Spleen (tissue), 7 donors: ENCODE measurements around the gene SPATA6L.

Experiments used
- POLR2A ChIP-seq, 3 donors: fragments of 450-650 bp; IDR thresholded peaks; one replicate each; pipeline ENCODE4 v1.5.1; 2017; ENCODE audit warnings: antibody characterized with exemption in 3 of 3, mild to moderate bottlenecking in 1 of 3
- POLR2AphosphoS5 ChIP-seq, 3 donors: sonication (generic); formaldehyde crosslinking; IDR thresholded peaks; one replicate each; pipeline ENCODE4 v1.5.1; 2017; ENCODE audit warnings: antibody characterized with exemption in 3 of 3
- TF ChIP-seq, protein P1 (sequence below), 11 experiments: fragments of 200-600 bp in 7 of 11; fragments of 450-650 bp in 4 of 11; sonication (generic) in 4 of 11; IDR thresholded peaks in 8 of 11; conservative IDR thresholded peaks in 3 of 11; 1 replicate in 7 of 11; 2 replicates in 4 of 11; pipeline versions ENCODE4 v1.4.0 to v1.8.0; 2016 to 2021; ENCODE audit warnings: antibody characterized with exemption in 11 of 11, inconsistent platforms in 4 of 11, mild to moderate bottlenecking in 1 of 11
- donor health status: DM: no; HTN: no; CAD: no; lungs with moderate emphysema.
- donor health status: DM: no; HTN: no; CAD: no.
- donor health status: DM: no; HTN: no; CAD: no.

DNA sequence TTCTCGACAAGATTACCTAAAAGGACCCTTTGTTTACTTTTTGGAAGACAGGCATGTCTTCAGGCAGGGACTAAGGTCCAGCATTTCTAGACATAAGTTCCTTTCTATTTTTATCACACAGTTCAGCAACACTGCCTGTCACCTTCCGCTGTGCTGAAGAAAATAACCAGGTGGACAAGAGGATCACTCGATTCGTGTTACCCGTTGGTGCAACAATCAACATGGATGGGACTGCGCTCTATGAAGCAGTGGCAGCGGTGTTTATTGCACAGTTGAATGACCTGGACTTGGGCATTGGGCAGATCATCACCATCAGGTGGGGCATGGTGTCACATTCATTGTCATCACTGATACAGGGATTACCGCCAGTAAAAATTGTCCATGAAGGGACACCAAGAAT is 89.8 kb downstream of the SPATA6L start:
- TF ChIP-seq, protein P1, sequence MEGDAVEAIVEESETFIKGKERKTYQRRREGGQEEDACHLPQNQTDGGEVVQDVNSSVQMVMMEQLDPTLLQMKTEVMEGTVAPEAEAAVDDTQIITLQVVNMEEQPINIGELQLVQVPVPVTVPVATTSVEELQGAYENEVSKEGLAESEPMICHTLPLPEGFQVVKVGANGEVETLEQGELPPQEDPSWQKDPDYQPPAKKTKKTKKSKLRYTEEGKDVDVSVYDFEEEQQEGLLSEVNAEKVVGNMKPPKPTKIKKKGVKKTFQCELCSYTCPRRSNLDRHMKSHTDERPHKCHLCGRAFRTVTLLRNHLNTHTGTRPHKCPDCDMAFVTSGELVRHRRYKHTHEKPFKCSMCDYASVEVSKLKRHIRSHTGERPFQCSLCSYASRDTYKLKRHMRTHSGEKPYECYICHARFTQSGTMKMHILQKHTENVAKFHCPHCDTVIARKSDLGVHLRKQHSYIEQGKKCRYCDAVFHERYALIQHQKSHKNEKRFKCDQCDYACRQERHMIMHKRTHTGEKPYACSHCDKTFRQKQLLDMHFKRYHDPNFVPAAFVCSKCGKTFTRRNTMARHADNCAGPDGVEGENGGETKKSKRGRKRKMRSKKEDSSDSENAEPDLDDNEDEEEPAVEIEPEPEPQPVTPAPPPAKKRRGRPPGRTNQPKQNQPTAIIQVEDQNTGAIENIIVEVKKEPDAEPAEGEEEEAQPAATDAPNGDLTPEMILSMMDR (IDR thresholded peaks at IDR 0.05 in 8 of 11, conservative IDR thresholded peaks at IDR 0.05 in 3 of 11): no peak
- no peak for TF ChIP-seq POLR2A (IDR thresholded peaks at IDR 0.05)
- no peak for TF ChIP-seq POLR2AphosphoS5 (IDR thresholded peaks at IDR 0.05)
